D721Med (cell line): ENCODE data around the gene DOCK11.

Experiments used
- DNase-seq: peaks from one replicate; pipeline ENCODE4 v3.0.0; 2011; ENCODE audit warnings: low spot score; ENCODE audit not compliant: insufficient read length
- FAIRE-seq: peaks from 2 replicates; lab custom pipeline; 2011; peaks lifted over from hg19 to GRCh38; lab: Jason Lieb, UNC
- TF ChIP-seq, protein P1 (sequence below): IDR thresholded peaks from 2 replicates; pipeline ENCODE4 v1.5.1; 2012; ENCODE audit warnings: mild to moderate bottlenecking, control low read depth; ENCODE audit not compliant: insufficient read depth; ENCODE audit errors: missing control alignments

DOCK11 gene

DNA sequence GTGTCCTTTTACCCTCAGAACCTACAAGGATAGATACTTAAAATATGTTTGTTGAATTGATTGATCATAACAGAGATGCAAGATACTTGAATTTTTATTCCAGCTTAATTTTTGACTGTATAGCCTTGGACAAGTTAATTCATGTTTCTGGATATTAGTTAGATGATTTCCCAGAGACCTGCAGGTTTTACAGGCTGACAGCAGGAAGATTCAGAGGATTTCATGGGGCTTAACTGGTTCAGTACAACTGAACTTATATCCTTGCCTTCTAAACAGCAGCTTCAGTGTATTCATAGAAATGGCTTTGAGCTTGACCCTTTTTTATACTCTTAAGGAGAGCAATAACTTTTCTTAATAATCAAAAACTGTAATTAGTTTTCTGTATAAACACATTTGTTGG lies 169.6 kb downstream of the DOCK11 start:
- TF ChIP-seq, protein P1, sequence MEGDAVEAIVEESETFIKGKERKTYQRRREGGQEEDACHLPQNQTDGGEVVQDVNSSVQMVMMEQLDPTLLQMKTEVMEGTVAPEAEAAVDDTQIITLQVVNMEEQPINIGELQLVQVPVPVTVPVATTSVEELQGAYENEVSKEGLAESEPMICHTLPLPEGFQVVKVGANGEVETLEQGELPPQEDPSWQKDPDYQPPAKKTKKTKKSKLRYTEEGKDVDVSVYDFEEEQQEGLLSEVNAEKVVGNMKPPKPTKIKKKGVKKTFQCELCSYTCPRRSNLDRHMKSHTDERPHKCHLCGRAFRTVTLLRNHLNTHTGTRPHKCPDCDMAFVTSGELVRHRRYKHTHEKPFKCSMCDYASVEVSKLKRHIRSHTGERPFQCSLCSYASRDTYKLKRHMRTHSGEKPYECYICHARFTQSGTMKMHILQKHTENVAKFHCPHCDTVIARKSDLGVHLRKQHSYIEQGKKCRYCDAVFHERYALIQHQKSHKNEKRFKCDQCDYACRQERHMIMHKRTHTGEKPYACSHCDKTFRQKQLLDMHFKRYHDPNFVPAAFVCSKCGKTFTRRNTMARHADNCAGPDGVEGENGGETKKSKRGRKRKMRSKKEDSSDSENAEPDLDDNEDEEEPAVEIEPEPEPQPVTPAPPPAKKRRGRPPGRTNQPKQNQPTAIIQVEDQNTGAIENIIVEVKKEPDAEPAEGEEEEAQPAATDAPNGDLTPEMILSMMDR, result no peak
- DNase-seq, result no peak
- no peak for FAIRE-seq

DNA sequence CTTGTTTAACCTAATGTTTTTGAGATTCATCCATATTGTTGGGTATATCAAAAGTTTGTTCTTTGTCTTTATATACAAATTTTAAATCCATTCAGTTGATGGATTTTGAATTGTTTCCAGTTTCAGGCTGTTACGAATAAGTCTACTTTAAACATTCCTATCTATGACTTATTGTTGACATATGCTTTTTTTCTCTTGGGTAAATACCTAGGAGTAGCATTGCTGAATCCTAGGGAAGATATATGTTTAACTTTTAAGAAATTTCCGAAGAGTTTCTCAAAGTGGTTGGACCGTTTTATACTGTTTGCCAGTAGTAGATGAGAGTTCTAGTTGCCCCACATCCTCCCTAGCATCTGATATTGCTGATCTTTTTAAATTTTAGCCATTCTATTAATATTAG lies 170.9 kb downstream of the DOCK11 start:
- no peak for DNase-seq
- FAIRE-seq, result no peak
- TF ChIP-seq, protein P1, result no peak

DNA sequence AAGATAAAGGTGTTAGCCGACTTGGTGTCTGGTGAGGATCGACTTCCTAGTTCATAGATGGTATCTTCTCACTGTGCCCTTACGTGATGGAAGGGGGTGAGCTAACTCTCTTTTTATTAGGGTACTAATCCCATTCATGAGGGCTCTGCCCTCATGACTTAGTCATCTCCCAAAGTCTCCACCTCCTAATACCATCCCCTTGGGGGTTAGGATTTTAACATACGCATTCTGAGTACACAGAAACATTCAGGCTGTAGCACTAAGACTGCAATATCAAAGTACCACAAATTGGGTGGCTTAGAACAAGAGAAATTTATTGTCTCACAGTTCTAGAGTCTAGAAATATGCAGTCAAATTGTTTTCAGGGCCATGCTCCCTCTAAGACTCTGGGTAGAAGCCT lies 173.8 kb downstream of the DOCK11 start:
- no peak for DNase-seq
- TF ChIP-seq, protein P1, result no peak
- no peak for FAIRE-seq

DNA sequence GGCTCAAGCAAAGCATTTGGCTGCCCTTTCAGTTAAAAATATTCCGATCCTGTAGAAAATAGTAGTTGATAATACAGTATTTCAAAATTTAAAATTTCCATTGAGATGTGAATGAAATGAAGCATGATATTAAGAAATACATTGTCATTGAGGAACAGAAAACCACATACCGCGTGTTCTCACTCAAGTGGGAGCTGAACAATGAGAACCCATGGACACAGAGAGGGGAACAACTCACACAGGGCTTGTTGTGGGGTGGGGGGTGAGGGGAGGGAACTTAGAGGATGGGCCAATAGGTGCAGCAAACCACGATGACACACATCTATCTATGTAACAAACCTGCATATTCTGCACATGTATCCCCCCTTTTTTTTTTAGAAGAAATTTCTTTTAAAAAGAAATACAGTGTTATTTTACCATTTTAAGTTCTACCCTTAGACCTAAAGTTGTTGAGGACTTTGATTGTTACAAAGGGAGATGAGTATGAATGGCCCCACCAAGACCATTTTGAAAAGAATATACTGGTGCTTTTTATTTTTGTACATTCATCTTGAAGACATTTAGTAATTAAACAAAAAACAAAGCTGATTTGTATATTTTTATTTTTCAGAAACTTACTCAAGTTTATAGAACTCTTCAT lies 179.8 kb downstream of the DOCK11 start:
- DNase-seq (no peak), FAIRE-seq (no peak)
- TF ChIP-seq, protein P1, result no peak

DNA sequence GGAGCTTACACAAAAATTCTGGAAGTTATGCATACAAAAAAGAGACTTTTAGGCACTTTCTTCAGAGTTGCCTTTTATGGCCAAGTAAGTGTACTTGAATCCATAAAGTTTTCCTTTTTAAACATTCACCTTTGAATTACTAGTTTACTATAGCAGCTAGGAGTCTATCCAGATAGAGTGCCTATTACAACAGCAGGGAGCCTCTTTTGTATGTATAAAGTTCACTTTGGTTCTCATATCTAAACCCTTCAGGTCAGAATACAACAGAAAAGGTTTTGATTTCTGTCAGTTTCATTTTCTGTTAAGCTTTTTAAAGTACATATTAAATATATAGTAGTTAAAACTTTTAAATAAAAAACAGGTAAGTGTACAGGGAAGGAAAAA lies 180.3 kb downstream of the DOCK11 start:
- FAIRE-seq, result no peak
- no peak for DNase-seq

DNA sequence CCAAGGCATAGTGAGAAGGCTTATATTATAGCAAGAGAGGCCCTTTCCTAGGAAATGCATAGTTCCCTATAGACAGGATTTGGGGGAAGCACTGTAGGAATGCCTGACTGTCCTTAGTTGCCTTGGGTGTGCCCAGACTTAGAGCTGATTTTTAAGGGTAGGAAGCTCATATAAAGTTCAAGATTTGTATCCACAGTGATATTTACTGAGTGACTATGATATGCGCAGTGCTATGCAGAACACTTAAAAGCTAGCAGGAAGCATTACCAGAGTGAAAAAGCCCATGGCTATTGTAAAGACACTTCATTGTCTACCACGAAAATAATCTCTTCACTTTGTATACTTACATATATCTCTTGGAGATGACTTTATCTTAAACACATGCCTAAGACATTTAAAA lies 181.7 kb downstream of the DOCK11 start:
- TF ChIP-seq, protein P1, result no peak
- no peak for FAIRE-seq
- no peak for DNase-seq

More for the DNA sequence above, 180.3 kb downstream of the DOCK11 start:
- TF ChIP-seq, protein P1, result no peak

DNA sequence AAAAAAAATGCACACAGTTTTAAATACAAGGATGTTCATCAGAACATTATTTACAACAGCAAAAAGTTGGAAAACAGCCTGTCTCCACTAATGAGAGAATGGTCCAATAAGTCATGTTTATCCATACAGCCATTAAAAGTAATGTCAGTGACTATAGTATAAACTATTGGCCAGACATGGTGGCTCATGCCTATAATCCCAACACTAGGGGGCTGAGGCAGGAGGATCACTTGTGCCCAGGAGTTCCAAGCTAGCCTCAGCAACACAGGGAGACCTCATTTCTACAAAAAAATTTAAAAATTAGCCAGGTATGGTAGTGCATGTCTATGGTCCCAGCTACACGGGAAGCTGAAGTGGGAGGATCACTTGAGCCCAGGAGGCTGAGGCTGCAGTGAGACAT lies 183.7 kb downstream of the DOCK11 start:
- TF ChIP-seq, protein P1, result no peak
- DNase-seq (no peak), FAIRE-seq (no peak)
